ENCODE measurements around the gene TMEM117. TPM values are rescaled to one million over a fixed set of nuclear protein-coding genes. Genes with fewer than 3 reads are reported as not detected.

Gene TMEM117
- total RNA-seq, 5 donors from 2014 or later (not counting 1 experiment from before 2014, with no cell fraction given) = 3.3 to 4.4 (median 3.9) TPM

DNA sequence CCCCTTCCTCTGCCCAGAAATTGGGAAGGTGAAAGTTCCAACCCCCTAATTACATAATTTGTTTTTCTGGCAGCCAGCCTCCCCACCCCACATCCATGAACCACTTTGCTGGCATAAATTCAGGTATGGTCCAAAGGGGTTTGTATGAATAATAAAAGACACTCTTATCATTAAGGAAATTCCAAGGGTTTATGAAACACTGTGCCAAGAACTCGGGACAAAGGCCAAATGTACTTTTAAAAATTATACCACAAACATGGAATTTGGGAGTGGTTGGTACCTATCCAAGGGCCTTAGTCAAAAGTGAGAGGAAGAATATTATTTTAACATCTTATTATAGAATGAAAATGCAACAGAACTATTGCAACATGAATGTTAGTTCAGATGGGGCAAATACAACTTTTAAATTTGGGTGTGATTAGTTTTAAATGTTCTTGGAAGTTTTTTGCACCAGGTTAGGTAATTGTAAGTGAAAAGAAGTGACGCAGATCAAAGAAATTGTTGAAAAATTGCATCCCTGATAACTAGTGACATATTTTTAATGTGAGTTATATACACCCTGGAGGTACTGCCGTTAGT lies 217.8 kb downstream of the TMEM117 start:
- WGBS (ENCODE audit: insufficient coverage) = 100% methylated on average over 1 of the region's 3 CpGs
- Mint-ChIP-seq H3K4me1 (no peaks in the 10 kb centered on the region), H3K9me3 (no peaks in the 10 kb centered on the region), H3K4me3 (no peak overlapping the region), H3K27me3 (no peaks in the 10 kb centered on the region), H3K27ac (no peak overlapping the region), H3K36me3 (no peaks in the 10 kb centered on the region)
- H3K36me3 ChIP-seq (ENCODE audit: control insufficient read depth in 2 of 2, extremely low read depth in 1 of 2, insufficient read depth in 1 of 2, low read length in 1 of 2) = no peaks in the 10 kb centered on the region
- ATAC-seq (replicated peaks in 1 of 4) (no peak), DNase-seq (no peak)
- no peak overlapping the region for H3K4me3 ChIP-seq (ENCODE audit: control insufficient read depth in 1 of 2, extremely low read depth in 1 of 2, low read length in 1 of 2)
- no peaks in the 10 kb centered on the region for H3K27me3 ChIP-seq (replicated peaks in 1 of 2; ENCODE audit: control insufficient read depth in 2 of 2, extremely low read depth in 1 of 2, insufficient read depth in 2 of 2, low read length in 1 of 2)
- no peak overlapping the region for H3K27ac ChIP-seq (ENCODE audit: low read length)
- POLR2A ChIA-PET = no interaction called here
- CTCF ChIA-PET = no interaction called here
- H3K9me3 ChIP-seq = no peaks in the 10 kb centered on the region
- no peaks in the 10 kb centered on the region for H3K4me1 ChIP-seq (ENCODE audit: control insufficient read depth in 1 of 2, extremely low read depth in 1 of 2, insufficient read depth in 2 of 2, low read length in 2 of 2)

DNA sequence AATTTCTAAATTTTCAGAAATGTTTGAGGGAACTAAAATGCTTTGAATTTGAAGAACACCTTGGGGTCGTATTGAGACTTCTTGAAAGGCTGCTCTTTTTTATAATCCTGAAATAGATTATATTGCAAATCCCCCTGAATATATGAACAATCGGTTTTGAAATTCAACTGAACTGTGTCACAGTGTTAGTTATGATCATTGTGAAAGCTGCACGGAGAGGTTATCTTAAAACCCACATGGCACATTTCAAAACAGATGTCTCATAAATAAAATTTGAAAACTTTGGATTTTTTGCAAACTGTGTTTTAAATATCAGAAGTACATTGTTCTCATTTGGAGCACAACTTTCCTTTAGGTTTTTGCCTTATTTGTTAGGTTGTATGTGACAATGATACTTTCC lies 218.4 kb downstream of the TMEM117 start:
- Mint-ChIP-seq H3K36me3 (no peaks in the 10 kb centered on the region), H3K4me3 (no peak overlapping the region), H3K9me3 (no peaks in the 10 kb centered on the region), H3K27ac (no peak overlapping the region), H3K27me3 (no peaks in the 10 kb centered on the region), H3K4me1 (no peaks in the 10 kb centered on the region)
- no peaks in the 10 kb centered on the region for H3K4me1 ChIP-seq (ENCODE audit: control insufficient read depth in 1 of 2, extremely low read depth in 1 of 2, insufficient read depth in 2 of 2, low read length in 2 of 2)
- DNase-seq (no peak), ATAC-seq (replicated peaks in 1 of 4) (no peak)
- ChIA-PET POLR2A (no interaction called here), CTCF (no interaction called here)
- no peaks in the 10 kb centered on the region for H3K36me3 ChIP-seq (ENCODE audit: control insufficient read depth in 2 of 2, extremely low read depth in 1 of 2, insufficient read depth in 1 of 2, low read length in 1 of 2)
- H3K4me3 ChIP-seq (ENCODE audit: control insufficient read depth in 1 of 2, extremely low read depth in 1 of 2, low read length in 1 of 2) = no peak overlapping the region
- no CpG with 5 or more reads among the region's 3 CpGs for WGBS (ENCODE audit: insufficient coverage)
- H3K27me3 ChIP-seq (replicated peaks in 1 of 2; ENCODE audit: control insufficient read depth in 2 of 2, extremely low read depth in 1 of 2, insufficient read depth in 2 of 2, low read length in 1 of 2) = no peaks in the 10 kb centered on the region
- H3K9me3 ChIP-seq = no peaks in the 10 kb centered on the region
- no peak overlapping the region for H3K27ac ChIP-seq (ENCODE audit: low read length)

DNA sequence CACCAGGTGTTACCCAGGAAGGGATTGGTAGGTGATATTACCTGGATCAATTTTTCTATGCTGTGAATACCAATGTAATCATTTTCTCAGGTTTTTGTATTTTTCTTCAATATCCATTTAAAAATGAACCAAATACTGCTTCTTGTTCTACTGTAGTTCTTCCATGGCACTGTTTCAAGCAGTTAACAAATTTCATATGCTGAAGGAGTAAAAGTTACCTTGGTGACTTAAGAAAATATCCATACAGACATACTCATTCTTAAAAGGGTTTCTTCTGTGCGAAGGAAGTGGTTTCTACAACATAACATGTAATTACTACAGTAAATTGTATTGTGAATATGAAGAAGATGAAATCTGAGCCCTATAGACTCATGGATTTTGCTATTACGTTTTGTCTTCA lies 222.5 kb downstream of the TMEM117 start:
- ChIA-PET CTCF (no interaction called here), POLR2A (no interaction called here)
- H3K4me3 Mint-ChIP-seq = no peak overlapping the region
- Histone ChIP-seq H3K27me3 (replicated peaks in 1 of 2; ENCODE audit: control insufficient read depth in 2 of 2, extremely low read depth in 1 of 2, insufficient read depth in 2 of 2, low read length in 1 of 2) (no peaks in the 10 kb centered on the region), H3K4me1 (ENCODE audit: control insufficient read depth in 1 of 2, extremely low read depth in 1 of 2, insufficient read depth in 2 of 2, low read length in 2 of 2) (no peaks in the 10 kb centered on the region), H3K36me3 (ENCODE audit: control insufficient read depth in 2 of 2, extremely low read depth in 1 of 2, insufficient read depth in 1 of 2, low read length in 1 of 2) (no peaks in the 10 kb centered on the region), H3K9me3 (no peaks in the 10 kb centered on the region), H3K27ac (ENCODE audit: low read length) (no peak overlapping the region), H3K4me3 (ENCODE audit: control insufficient read depth in 1 of 2, extremely low read depth in 1 of 2, low read length in 1 of 2) (no peak overlapping the region)
- H3K4me1 Mint-ChIP-seq = no peaks in the 10 kb centered on the region
- DNase-seq = no peak
- H3K27ac Mint-ChIP-seq = no peak overlapping the region
- H3K36me3 Mint-ChIP-seq = no peaks in the 10 kb centered on the region
- no peaks in the 10 kb centered on the region for H3K27me3 Mint-ChIP-seq
- no CpG with 5 or more reads among the region's 2 CpGs for WGBS (ENCODE audit: insufficient coverage)
- ATAC-seq (replicated peaks in 1 of 4) = no peak
- no peaks in the 10 kb centered on the region for H3K9me3 Mint-ChIP-seq

DNA sequence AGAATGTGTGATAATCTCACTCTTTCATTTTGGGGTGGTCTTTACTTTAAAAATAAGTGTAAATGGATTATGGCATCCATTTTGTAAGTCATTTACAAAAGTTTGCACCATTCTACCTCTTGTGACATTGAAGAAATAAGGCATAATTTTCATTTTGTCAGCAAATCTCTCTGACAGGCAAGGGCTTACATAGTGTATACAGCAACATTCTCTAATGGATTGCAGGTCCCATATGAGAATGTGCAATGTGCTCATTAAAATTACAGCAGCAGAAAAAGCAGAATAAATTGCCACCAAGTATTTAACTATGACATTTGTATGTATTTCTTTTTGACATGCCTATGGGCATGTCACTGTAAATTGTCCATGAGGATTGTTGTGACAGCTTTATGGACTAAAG lies 223.6 kb downstream of the TMEM117 start:
- DNase-seq (no peak), ATAC-seq (replicated peaks in 1 of 4) (no peak)
- no peaks in the 10 kb centered on the region for H3K36me3 Mint-ChIP-seq
- no peak overlapping the region for H3K27ac Mint-ChIP-seq
- Histone ChIP-seq H3K4me3 (ENCODE audit: control insufficient read depth in 1 of 2, extremely low read depth in 1 of 2, low read length in 1 of 2) (no peak overlapping the region), H3K4me1 (ENCODE audit: control insufficient read depth in 1 of 2, extremely low read depth in 1 of 2, insufficient read depth in 2 of 2, low read length in 2 of 2) (no peaks in the 10 kb centered on the region), H3K27me3 (replicated peaks in 1 of 2; ENCODE audit: control insufficient read depth in 2 of 2, extremely low read depth in 1 of 2, insufficient read depth in 2 of 2, low read length in 1 of 2) (no peaks in the 10 kb centered on the region), H3K9me3 (no peaks in the 10 kb centered on the region), H3K27ac (ENCODE audit: low read length) (no peak overlapping the region), H3K36me3 (ENCODE audit: control insufficient read depth in 2 of 2, extremely low read depth in 1 of 2, insufficient read depth in 1 of 2, low read length in 1 of 2) (no peaks in the 10 kb centered on the region)
- POLR2A ChIA-PET = no interaction called here
- H3K4me3 Mint-ChIP-seq = no peak overlapping the region
- no peaks in the 10 kb centered on the region for H3K27me3 Mint-ChIP-seq
- no peaks in the 10 kb centered on the region for H3K4me1 Mint-ChIP-seq
- CTCF ChIA-PET = no interaction called here
- no peaks in the 10 kb centered on the region for H3K9me3 Mint-ChIP-seq

DNA sequence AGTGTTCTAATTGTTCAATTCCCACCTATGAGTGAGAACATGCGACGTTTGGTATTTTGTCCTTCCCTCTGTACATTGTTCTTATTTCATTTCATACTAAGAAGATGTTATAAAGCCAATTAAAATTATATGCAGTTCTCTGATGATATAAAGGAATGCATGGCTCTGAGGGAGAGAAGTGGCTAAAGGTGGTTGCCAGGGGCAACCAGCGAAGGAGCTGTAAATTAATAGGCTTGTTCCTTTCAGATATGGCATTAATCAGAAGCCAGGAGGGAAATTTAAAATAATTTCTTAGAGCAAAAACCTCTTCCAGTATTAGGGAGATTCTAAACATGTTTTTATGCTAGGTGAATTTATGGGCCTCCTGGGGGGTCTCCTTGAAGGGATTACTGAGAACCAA lies 227.8 kb downstream of the TMEM117 start:
- Histone ChIP-seq H3K4me1 (ENCODE audit: control insufficient read depth in 1 of 2, extremely low read depth in 1 of 2, insufficient read depth in 2 of 2, low read length in 2 of 2) (no peaks in the 10 kb centered on the region), H3K27me3 (replicated peaks in 1 of 2; ENCODE audit: control insufficient read depth in 2 of 2, extremely low read depth in 1 of 2, insufficient read depth in 2 of 2, low read length in 1 of 2) (no peaks in the 10 kb centered on the region), H3K27ac (ENCODE audit: low read length) (no peak overlapping the region), H3K36me3 (ENCODE audit: control insufficient read depth in 2 of 2, extremely low read depth in 1 of 2, insufficient read depth in 1 of 2, low read length in 1 of 2) (no peaks in the 10 kb centered on the region), H3K9me3 (no peaks in the 10 kb centered on the region), H3K4me3 (ENCODE audit: control insufficient read depth in 1 of 2, extremely low read depth in 1 of 2, low read length in 1 of 2) (no peak overlapping the region)
- Mint-ChIP-seq H3K36me3 (no peaks in the 10 kb centered on the region), H3K4me1 (no peaks in the 10 kb centered on the region), H3K27ac (no peak overlapping the region), H3K9me3 (no peaks in the 10 kb centered on the region), H3K4me3 (no peak overlapping the region), H3K27me3 (no peaks in the 10 kb centered on the region)
- 100% methylated on average over 1 of the region's 3 CpGs for WGBS (ENCODE audit: insufficient coverage)
- DNase-seq = no peak
- POLR2A ChIA-PET = no interaction called here
- ATAC-seq (replicated peaks in 1 of 4) = no peak
- CTCF ChIA-PET = no interaction called here

DNA sequence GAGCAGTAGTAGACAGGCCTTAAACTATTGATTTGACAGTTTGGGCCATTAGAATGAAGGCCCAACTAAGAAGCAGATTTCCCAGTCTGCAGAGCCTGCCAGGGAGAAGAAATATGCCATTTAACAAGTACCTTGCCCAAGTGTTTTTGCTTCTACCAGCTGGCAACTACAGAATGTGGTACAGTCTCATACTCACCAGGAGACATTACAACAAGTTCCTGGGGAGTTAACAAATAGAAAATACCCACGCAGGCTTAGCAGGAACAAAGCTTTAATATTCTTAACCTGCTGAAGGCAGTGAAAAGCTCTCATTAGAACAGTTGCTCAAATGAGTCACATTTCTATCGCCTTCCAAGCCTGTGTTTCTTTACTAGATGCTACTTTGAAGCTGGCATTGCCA lies 241.0 kb downstream of the TMEM117 start:
- no peak for DNase-seq
- Histone ChIP-seq H3K27ac (ENCODE audit: low read length) (no peak overlapping the region), H3K9me3 (no peaks in the 10 kb centered on the region), H3K4me3 (ENCODE audit: control insufficient read depth in 1 of 2, extremely low read depth in 1 of 2, low read length in 1 of 2) (no peak overlapping the region), H3K4me1 (ENCODE audit: control insufficient read depth in 1 of 2, extremely low read depth in 1 of 2, insufficient read depth in 2 of 2, low read length in 2 of 2) (no peaks in the 10 kb centered on the region), H3K27me3 (replicated peaks in 1 of 2; ENCODE audit: control insufficient read depth in 2 of 2, extremely low read depth in 1 of 2, insufficient read depth in 2 of 2, low read length in 1 of 2) (no peaks in the 10 kb centered on the region), H3K36me3 (ENCODE audit: control insufficient read depth in 2 of 2, extremely low read depth in 1 of 2, insufficient read depth in 1 of 2, low read length in 1 of 2) (no peaks in the 10 kb centered on the region)
- Mint-ChIP-seq H3K27ac (no peak overlapping the region), H3K9me3 (no peaks in the 10 kb centered on the region), H3K4me1 (no peaks in the 10 kb centered on the region), H3K4me3 (no peak overlapping the region), H3K27me3 (no peaks in the 10 kb centered on the region), H3K36me3 (peaks cover 13% of the 10 kb centered on the region)
- CTCF ChIA-PET = no interaction called here
- POLR2A ChIA-PET = no interaction called here
- no peak for ATAC-seq (replicated peaks in 1 of 4)
- WGBS (ENCODE audit: insufficient coverage) = 83% methylated on average over 1 of the region's 2 CpGs

DNA sequence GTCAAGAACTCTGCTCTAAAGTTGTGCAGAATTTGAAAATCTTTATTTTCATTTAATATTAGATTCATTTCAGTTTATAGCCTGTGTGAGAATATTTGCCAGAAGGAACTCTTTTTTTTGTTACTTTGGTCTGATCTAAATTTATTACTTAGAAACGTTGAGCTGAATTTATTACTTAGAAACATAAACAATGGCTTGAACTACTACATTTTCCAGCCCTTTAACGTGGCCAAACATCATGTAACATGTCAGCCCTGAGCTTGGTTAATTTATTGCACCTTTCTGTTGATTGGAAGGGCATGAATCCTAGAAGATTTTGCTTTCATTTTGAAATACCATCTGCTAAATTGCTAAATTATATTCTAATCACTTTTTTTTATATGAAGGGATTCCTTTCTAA lies 241.4 kb downstream of the TMEM117 start:
- ATAC-seq (replicated peaks in 1 of 4) (no peak), DNase-seq (no peak)
- H3K9me3 Mint-ChIP-seq = no peaks in the 10 kb centered on the region
- no peak overlapping the region for H3K4me3 Mint-ChIP-seq
- POLR2A ChIA-PET = no interaction called here
- peaks cover 11% of the 10 kb centered on the region for H3K36me3 Mint-ChIP-seq
- Histone ChIP-seq H3K36me3 (ENCODE audit: control insufficient read depth in 2 of 2, extremely low read depth in 1 of 2, insufficient read depth in 1 of 2, low read length in 1 of 2) (no peaks in the 10 kb centered on the region), H3K4me3 (ENCODE audit: control insufficient read depth in 1 of 2, extremely low read depth in 1 of 2, low read length in 1 of 2) (no peak overlapping the region), H3K4me1 (ENCODE audit: control insufficient read depth in 1 of 2, extremely low read depth in 1 of 2, insufficient read depth in 2 of 2, low read length in 2 of 2) (no peaks in the 10 kb centered on the region), H3K27me3 (replicated peaks in 1 of 2; ENCODE audit: control insufficient read depth in 2 of 2, extremely low read depth in 1 of 2, insufficient read depth in 2 of 2, low read length in 1 of 2) (no peaks in the 10 kb centered on the region), H3K27ac (ENCODE audit: low read length) (no peak overlapping the region), H3K9me3 (no peaks in the 10 kb centered on the region)
- H3K4me1 Mint-ChIP-seq = no peaks in the 10 kb centered on the region
- no peaks in the 10 kb centered on the region for H3K27me3 Mint-ChIP-seq
- WGBS (ENCODE audit: insufficient coverage) = no CpG with 5 or more reads among the region's 2 CpGs
- H3K27ac Mint-ChIP-seq = no peak overlapping the region
- CTCF ChIA-PET = no interaction called here
